PFSK-1 (cell line): ENCODE results near the gene CTSW.

Source experiments
- FOXP2 ChIP-seq: optimal IDR thresholded peaks from 2 replicates; pipeline ENCODE3; 2011; ENCODE audit warnings: borderline replicate concordance, control low read depth, inconsistent platforms; ENCODE audit not compliant: insufficient read depth; ENCODE audit errors: extremely low read length, extremely low read depth
- POLR2AphosphoS5 ChIP-seq: IDR thresholded peaks from 2 replicates; pipeline ENCODE4 v1.6.1; 2012; ENCODE audit warnings: low read depth, mild to moderate bottlenecking, control low read depth, low read length, moderate library complexity
- REST ChIP-seq, 2 experiments: IDR thresholded peaks; 2 replicates each; pipeline versions ENCODE4 v1.6.1 to v1.8.0; 2011 to 2012; ENCODE audit warnings: low read depth in 2 of 2, low read length in 2 of 2, control low read depth in 1 of 2, inconsistent platforms in 1 of 2, mild to moderate bottlenecking in 1 of 2, moderate library complexity in 1 of 2; ENCODE audit not compliant: insufficient read depth in 1 of 2
- SIN3A ChIP-seq: IDR thresholded peaks from 2 replicates; pipeline ENCODE4 v1.6.1; 2012; ENCODE audit warnings: mild to moderate bottlenecking, low read length, moderate library complexity, borderline replicate concordance; ENCODE audit not compliant: insufficient read depth
- TAF1 ChIP-seq: IDR thresholded peaks from 2 replicates; pipeline ENCODE4 v1.6.1; 2012; ENCODE audit warnings: low read length, control low read depth, borderline replicate concordance; ENCODE audit not compliant: insufficient read depth

CTSW gene

GRCh38 chr11:65931773-65932557 is 52.3 kb downstream of the CTSW start:
- TF ChIP-seq TAF1 (no peak), REST (IDR thresholded peaks at IDR 0.05; ENCODE audit: insufficient read depth in 1 of 2, low read depth in 2 of 2, low read length in 2 of 2) (no peak), SIN3A (no peak)

- no peak for TF ChIP-seq SIN3A
- no peak for TF ChIP-seq POLR2AphosphoS5
- TF ChIP-seq TAF1, result no peak
- no peak for TF ChIP-seq REST (IDR thresholded peaks at IDR 0.05; ENCODE audit: insufficient read depth in 1 of 2, low read depth in 2 of 2, low read length in 2 of 2)
- no peak for TF ChIP-seq FOXP2
Observed at GRCh38 chr11:65932558-65932919, 52.9 kb downstream of the CTSW start.
